Vagina (tissue), 2 donors: ENCODE results near the gene FOSL1.

Source experiments
- POLR2AphosphoS5 ChIP-seq, 2 donors: sonication (generic); formaldehyde crosslinking; IDR thresholded peaks; one replicate each; pipeline ENCODE4 v1.9.0; 2017; ENCODE audit warnings: antibody characterized with exemption in 2 of 2, mild to moderate bottlenecking in 2 of 2, low read depth in 1 of 2; ENCODE audit not compliant: insufficient read depth in 1 of 2
- TF ChIP-seq, protein P1 (sequence below), 3 experiments: fragments of 450-650 bp in 2 of 3; fragments of 200-600 bp in 1 of 3; sonication (generic) in 1 of 3; IDR thresholded peaks; one replicate each; pipeline ENCODE4 v1.5.1; 2017 to 2019; ENCODE audit warnings: antibody characterized with exemption in 3 of 3, mild to moderate bottlenecking in 2 of 3, moderate library complexity in 2 of 3

DNA sequence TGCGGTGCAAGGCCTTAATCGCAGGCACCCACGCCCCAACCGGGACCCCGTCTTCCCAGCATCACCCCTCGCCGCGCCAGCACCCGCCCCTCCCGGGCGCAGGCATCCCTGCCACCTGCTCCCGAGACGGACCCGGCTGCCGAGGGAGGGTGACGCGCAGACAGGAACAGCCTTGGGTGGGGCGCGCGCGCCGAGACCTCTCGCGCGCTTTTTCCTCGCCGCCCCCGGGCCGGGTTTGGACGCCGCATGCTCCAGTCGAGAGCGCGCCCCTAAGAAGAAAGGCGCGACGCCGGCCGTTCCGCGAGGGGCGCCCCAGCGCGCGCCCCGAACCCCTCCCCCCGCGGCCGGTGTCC, 42.7 kb downstream of the FOSL1 start:
- TF ChIP-seq, protein P1, sequence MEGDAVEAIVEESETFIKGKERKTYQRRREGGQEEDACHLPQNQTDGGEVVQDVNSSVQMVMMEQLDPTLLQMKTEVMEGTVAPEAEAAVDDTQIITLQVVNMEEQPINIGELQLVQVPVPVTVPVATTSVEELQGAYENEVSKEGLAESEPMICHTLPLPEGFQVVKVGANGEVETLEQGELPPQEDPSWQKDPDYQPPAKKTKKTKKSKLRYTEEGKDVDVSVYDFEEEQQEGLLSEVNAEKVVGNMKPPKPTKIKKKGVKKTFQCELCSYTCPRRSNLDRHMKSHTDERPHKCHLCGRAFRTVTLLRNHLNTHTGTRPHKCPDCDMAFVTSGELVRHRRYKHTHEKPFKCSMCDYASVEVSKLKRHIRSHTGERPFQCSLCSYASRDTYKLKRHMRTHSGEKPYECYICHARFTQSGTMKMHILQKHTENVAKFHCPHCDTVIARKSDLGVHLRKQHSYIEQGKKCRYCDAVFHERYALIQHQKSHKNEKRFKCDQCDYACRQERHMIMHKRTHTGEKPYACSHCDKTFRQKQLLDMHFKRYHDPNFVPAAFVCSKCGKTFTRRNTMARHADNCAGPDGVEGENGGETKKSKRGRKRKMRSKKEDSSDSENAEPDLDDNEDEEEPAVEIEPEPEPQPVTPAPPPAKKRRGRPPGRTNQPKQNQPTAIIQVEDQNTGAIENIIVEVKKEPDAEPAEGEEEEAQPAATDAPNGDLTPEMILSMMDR (IDR thresholded peaks at IDR 0.05), result no peak
- TF ChIP-seq POLR2AphosphoS5 (IDR thresholded peaks at IDR 0.05; ENCODE audit: insufficient read depth in 1 of 2, low read depth in 1 of 2), result no peak
